ENCODE data around the gene HS3ST3B1.
A peak's percentile ranks its signal among the peaks of the same experiment; 100 is the strongest.

The HS3ST3B1 gene

GRCh38 chr17:14321476-14321949 lies 20.6 kb downstream of the HS3ST3B1 start:
- peak in 1 of 2 experiments; percentile 37 for DNase-seq

DNA sequence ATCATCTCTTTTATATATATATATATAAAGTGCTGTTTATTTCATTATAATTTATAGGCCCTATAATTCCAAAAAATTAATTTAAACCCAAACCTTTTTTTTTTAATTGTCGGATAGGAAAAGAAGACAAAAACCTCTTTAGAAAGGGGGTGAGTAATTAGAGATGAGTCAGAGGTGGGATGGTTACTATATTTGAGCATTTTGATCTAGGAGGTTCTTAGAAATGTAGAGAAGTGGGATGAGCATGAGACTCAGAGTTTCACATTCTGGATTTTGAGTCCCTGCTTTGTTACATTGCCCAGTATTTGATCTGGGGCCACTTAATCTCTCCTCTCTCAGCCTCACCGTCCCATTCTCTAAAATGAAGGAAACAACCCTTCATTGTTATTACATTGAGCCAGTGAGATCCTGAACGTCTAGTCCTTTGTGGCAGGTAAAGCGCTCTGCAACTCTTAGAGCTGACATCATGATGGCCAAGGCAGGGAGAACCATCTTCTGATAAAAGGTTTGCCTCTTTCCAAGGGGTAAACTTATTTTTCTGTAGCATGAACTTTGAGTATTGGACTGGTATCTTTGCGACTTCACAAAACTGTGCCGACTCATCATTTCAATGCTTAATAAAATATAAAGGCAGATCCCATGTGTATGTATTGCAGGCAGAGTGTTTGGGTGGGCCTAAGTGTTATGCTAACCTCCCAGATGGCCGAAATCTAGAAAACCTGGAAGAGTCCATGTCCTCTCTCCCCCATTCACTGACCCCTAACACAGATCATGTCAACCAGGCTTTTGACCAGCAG lies 21.3 kb downstream of the HS3ST3B1 start:
- DNase-seq, result no peak

- peak in 1 of 2 experiments; percentile 16 for DNase-seq
Measured at GRCh38 chr17:14323522-14323981, 22.7 kb downstream of the HS3ST3B1 start.

- DNase-seq, result no peak
Measured at GRCh38 chr17:14325618-14326167, 24.8 kb downstream of the HS3ST3B1 start.

- no peak for DNase-seq
Measured at GRCh38 chr17:14329900-14330491, 29.1 kb downstream of the HS3ST3B1 start.

- DNase-seq, result no peak
Measured at GRCh38 chr17:14330492-14330962, 29.6 kb downstream of the HS3ST3B1 start.

DNA sequence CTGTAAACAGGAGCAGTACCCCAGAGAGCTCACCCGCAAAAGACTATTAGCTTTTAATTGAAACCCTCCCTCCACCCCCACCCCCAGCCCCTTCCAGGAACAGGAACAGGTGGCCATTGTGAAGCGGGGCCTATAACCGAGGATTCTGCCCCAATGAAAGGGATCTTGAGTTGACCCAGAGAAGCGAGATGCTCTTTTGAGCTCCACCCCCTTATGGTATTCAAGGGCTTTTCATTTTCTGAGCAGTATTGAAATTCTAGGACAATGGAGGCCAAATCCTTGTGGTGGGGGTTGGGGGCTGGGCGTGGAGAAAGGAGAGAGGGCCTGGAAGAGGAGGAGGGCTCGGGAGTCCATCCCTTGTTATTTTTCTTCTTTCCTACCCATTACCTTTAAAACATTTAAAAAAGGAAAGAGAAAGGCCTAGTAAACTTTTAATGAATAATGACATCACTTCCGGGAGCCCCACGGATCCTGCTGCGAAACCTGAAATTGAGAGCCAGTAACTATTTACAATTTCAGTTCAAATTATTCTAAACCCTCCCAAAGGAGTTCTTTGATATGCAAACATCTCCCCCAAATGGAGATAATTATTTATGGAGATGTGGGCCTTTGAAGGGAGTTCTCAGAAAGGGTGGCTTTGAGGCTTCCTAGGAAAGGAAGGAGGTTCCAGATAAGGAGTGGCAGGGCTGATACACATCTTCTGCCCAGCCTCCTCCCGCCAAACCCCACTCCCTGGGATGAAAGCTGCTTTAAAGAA lies 30.5 kb downstream of the HS3ST3B1 start:
- no peak for DNase-seq

GRCh38 chr17:14331982-14332298 lies 31.1 kb downstream of the HS3ST3B1 start:
- DNase-seq, result no peak

GRCh38 chr17:14332331-14332730 lies 31.4 kb downstream of the HS3ST3B1 start:
- DNase-seq, result no peak

DNA sequence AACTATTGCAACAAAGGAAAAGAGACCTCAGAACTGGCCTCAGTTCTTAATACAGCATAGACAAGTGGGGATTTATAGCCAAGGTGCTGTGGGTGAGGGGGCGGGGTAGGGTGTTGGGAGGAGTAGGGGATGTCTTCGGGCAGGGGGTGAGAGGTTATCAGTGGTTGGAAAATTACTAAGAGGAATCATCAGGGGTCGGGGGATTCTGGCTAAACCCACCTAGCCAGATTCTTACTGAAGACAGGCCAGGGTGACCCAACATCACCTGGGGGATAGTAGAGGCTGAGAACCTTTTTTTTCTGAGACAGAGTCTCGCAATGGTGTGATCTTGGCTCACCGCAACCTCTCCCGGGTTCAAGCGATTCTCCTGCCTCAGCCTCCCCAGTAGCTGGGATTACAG lies 32.6 kb downstream of the HS3ST3B1 start:
- no peak for DNase-seq

DNA sequence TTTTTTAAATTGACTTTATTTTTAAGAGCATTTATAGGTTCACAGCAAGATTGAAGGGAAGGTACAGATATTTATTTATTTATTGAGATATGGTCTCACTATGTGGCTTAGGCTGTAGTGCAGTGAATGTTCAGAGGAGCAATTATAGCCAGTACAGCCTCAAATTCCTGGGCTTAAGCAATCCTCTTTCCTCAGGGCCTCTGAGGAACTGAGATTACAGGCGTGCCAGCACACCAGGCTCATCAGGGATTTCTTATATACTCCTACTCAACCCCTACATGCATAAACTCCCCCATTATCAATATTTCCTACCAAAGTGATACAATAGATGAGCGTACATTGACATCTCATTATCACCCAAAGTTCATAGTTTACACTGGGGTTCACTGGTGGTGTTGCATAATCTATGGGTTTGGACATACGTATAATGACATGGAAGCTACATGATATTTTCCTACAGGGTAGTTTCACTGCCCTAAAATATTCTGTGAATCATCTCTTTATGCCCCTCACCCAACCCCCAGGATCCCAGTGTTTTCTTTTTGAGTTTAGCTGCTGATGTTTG lies 33.5 kb downstream of the HS3ST3B1 start:
- no peak for DNase-seq

DNA sequence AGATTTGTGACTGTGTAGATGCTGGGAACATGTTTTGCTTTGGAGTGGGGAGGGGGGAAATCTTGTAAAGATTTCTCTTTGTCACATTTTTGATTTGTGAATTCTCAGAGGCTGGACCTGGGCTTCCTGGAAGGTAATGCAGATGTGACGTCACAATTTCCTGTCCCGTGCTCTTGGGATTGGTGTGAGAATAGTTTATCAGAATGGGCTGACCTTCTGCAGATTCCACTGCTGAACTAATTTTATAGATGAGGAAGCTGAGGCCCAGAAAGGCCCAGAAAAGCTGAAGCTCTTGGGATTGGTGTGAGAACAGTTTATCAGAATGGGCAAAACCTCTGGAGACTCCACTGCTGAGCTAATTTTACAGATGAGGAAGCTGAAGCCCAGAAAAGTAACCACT lies 34.0 kb downstream of the HS3ST3B1 start:
- no peak for DNase-seq

- no peak for DNase-seq
Measured at GRCh38 chr17:14336418-14336817, 35.5 kb downstream of the HS3ST3B1 start.

GRCh38 chr17:14337596-14338079 lies 36.8 kb downstream of the HS3ST3B1 start:
- DNase-seq, result no peak

- DNase-seq, result no peak
Measured at GRCh38 chr17:14340857-14341754, 40.2 kb downstream of the HS3ST3B1 start.

DNA sequence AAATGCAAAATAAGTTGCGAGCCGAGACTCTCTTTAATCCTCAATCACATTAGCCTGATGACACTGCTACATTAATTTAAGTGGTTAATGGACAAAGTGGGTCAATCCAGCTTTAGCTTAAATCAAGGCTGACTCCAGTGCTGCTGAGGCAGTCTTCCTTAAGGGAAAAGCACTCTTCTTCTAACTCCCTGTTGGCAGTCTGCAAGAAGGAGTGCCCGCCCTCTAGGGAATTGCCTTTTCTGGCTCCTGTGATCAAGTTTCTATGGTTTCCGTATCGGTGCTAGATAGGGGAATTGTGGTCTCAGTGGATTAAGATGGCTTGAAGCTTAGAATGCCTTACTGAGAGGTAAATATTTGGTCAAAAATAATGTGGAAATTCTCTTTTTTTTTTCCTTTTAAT lies 41.0 kb downstream of the HS3ST3B1 start:
- no peak for DNase-seq

DNA sequence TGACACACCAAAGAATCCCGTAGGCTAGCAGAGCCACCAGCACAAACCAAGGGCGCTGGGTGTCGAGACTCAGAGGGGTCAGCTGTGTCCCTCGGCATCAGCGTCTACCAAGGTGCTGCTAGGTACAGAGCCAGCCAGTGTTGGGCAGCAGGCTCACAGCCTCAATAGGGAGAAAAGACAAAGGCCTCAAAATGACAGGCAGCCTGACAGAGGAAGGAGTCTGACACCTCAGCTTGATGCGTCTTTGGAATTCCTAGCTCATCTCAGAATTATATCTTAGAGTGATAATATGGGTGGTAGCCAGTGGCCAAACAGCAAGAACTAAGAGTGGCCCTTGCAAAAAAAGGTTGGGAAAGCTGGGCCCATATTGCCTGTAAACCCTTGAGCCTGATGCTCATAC lies 45.9 kb downstream of the HS3ST3B1 start:
- no peak for DNase-seq

- DNase-seq, result no peak
Measured at GRCh38 chr17:14351493-14351892, 50.6 kb downstream of the HS3ST3B1 start.

DNA sequence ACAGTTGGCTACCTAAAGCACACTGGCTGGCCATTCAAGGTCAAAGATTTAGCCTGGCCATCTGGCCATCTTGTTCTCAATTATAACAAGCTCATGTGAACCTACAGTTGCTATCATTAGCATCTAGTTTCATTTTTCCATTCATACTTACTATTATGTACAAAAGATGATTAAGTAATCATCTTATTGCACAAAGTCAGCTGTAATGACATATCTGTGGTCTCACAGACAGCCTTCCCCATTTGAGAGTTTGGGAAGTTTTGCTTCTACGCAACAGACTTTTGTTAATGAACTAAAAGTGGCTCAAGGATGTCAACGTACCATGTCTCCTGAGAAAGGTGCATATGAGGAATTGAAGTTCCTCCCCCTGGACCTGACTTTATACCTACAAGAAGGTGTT lies 51.3 kb downstream of the HS3ST3B1 start:
- DNase-seq, result no peak

- DNase-seq, result no peak
Measured at GRCh38 chr17:14353861-14354474, 53.1 kb downstream of the HS3ST3B1 start.

DNA sequence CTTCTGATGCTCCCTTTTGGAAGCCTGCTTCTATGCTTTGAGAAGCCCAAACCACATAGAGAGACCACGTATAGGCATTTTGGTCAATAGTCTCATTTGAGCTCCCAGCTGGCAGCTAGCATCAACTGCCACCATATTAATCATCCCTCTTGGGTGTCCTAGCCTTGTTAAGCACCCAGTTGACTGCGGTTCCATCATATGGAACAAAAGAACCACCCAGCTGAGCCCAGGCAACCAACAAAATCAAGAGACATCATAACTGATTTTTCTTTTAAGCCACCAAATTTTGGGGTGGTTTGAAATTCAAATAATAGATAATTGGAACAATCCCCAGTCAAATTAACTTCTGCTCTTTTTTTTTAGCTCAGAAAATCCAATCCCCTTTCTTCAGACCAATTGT lies 53.9 kb downstream of the HS3ST3B1 start:
- DNase-seq, result no peak
